ENCODE measurements around the gene CDC42.

GRCh38 chr1:22089787-22090186 is 37.3 kb downstream of the CDC42 start:
- no peak for TF ChIP-seq EZH2 (IDR thresholded peaks at IDR 0.05; ENCODE audit: low read length, unreplicated experiment)
- TF ChIP-seq, protein P1, sequence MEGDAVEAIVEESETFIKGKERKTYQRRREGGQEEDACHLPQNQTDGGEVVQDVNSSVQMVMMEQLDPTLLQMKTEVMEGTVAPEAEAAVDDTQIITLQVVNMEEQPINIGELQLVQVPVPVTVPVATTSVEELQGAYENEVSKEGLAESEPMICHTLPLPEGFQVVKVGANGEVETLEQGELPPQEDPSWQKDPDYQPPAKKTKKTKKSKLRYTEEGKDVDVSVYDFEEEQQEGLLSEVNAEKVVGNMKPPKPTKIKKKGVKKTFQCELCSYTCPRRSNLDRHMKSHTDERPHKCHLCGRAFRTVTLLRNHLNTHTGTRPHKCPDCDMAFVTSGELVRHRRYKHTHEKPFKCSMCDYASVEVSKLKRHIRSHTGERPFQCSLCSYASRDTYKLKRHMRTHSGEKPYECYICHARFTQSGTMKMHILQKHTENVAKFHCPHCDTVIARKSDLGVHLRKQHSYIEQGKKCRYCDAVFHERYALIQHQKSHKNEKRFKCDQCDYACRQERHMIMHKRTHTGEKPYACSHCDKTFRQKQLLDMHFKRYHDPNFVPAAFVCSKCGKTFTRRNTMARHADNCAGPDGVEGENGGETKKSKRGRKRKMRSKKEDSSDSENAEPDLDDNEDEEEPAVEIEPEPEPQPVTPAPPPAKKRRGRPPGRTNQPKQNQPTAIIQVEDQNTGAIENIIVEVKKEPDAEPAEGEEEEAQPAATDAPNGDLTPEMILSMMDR (conservative IDR thresholded peaks at IDR 0.05; ENCODE audit: low read depth, low read length) = no peak
- TF ChIP-seq EZH2phosphoT487 (IDR thresholded peaks at IDR 0.05; ENCODE audit: borderline replicate concordance, low read length) = no peak
